Vagina (tissue), 2 donors: ENCODE measurements around the gene SMOC2. TPM values are rescaled to one million over a fixed set of nuclear protein-coding genes. Genes with fewer than 3 reads are reported as not detected.

ENCODE experiments used
- DNase-seq, 2 donors: peaks; one replicate each; pipeline ENCODE4 v3.0.0-alpha.2; 2017; ENCODE audit errors: extremely low spot score in 2 of 2
- H3K27ac ChIP-seq: fragments of 200-600 bp; sonication (generic); one replicate; pipeline ENCODE4 v1.5.1; 2019
- H3K27me3 ChIP-seq: fragments of 200-600 bp; sonication (generic); one replicate; pipeline ENCODE4 v1.5.1; 2019
- H3K36me3 ChIP-seq, 2 donors: fragments of 200-600 bp; sonication (generic); one replicate each; pipeline ENCODE4 v1.5.1; 2017 to 2019
- H3K4me1 ChIP-seq: fragments of 200-600 bp; sonication (generic); one replicate; pipeline ENCODE4 v1.5.1; 2019
- H3K4me3 ChIP-seq, 2 donors: fragments of 200-600 bp; sonication (generic); 1 replicate in 1 of 2; 2 replicates in 1 of 2; pipeline ENCODE4 v1.5.1; 2016 to 2019
- H3K9me3 ChIP-seq: fragments of 200-600 bp; sonication (generic); one replicate; pipeline ENCODE4 v1.5.1; 2019
- CTCF ChIP-seq, 3 experiments: fragments of 450-650 bp in 2 of 3; fragments of 200-600 bp in 1 of 3; sonication (generic) in 1 of 3; IDR thresholded peaks; one replicate each; pipeline ENCODE4 v1.5.1; 2017 to 2019; ENCODE audit warnings: antibody characterized with exemption in 3 of 3, mild to moderate bottlenecking in 2 of 3, moderate library complexity in 2 of 3
- POLR2A ChIP-seq, 2 donors: fragments of 450-650 bp; IDR thresholded peaks; one replicate each; pipeline ENCODE4 v1.6.1; 2017; ENCODE audit warnings: antibody characterized with exemption in 2 of 2, mild to moderate bottlenecking in 2 of 2, moderate library complexity in 2 of 2
- POLR2AphosphoS5 ChIP-seq, 2 donors: sonication (generic); formaldehyde crosslinking; IDR thresholded peaks; one replicate each; pipeline ENCODE4 v1.9.0; 2017; ENCODE audit warnings: antibody characterized with exemption in 2 of 2, mild to moderate bottlenecking in 2 of 2, low read depth in 1 of 2; ENCODE audit not compliant: insufficient read depth in 1 of 2
- intact Hi-C: fragments of 100-400 bp; cut with DNase I; formaldehyde crosslinking; loops from one replicate; pipeline ENCODE4 v1.15.1; 2023
- total RNA-seq: library from RNA; depleted of rRNA; stranded (reverse); fragments of >200 nt; gene quantifications from one replicate; pipeline ENCODE4 v1.2.3, GENCODE V29; 2016

The SMOC2 gene
- 22.1 TPM for total RNA-seq

- H3K27ac ChIP-seq, result peak within 1 kb of the TSS; percentile 37
- intact Hi-C loops, result no loop called here
- peak in 1 of 2 donors; percentile 77 for DNase-seq
- H3K27me3 ChIP-seq, result peaks cover 5% of the 10 kb centered on the region
- no peaks in the 10 kb centered on the region for H3K36me3 ChIP-seq
- H3K4me1 ChIP-seq, result peaks cover 22% of the 10 kb centered on the region
- no peaks in the 10 kb centered on the region for H3K9me3 ChIP-seq
- TF ChIP-seq POLR2A (IDR thresholded peaks at IDR 0.05), result no peak
- TF ChIP-seq CTCF (IDR thresholded peaks at IDR 0.05), result no peak
- TF ChIP-seq POLR2AphosphoS5 (IDR thresholded peaks at IDR 0.05; ENCODE audit: insufficient read depth in 1 of 2, low read depth in 1 of 2), result no peak
- peak within 1 kb of the TSS; percentile 43 to 45 for H3K4me3 ChIP-seq
These were observed at the start of gene SMOC2 for GRCh38 chr6:168440520-168441433. Gene SMOC2, plus strand, starts transcription at chr6:168441184. Its CDS starts 187 bp downstream, at chr6:168441371.

DNA sequence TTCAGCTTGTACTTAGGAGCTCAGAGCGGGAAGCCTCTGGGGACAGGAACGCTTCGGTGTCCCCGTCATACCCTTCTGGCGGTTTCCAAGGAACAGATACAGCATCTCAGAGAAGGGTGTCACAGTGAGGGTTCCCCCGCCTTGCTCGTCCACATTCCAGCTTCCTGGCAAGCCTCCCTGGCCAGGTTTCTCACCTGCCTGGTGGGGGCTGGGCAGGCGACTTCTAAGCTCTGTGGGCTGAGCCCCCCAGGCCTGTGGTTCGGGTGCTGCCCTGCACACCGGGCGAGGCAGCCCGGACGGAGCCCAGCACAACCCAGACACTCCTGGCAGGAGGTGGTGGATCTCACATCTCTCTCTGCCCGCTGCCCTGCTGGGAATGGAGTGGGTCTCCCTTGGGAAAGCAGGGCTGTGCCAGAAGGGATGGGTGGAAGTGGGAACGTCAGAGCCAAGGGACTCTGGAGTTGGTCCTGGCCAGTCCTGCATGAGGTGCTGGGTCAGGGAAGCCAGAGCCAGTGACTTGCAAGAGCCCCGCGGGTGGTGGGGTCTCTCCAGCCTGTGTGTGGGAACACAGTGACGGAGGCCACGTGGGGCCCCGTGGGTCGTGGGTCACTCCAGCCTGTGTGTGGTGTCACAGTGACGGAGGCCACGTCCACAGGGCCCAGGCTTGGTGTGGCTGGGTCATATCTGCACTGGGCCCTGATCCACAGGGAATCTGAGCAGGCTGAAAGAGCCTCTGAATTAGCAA is 47.7 kb upstream of the SMOC2 start:
- no peaks in the 10 kb centered on the region for H3K9me3 ChIP-seq
- no peak for DNase-seq
- no peak overlapping the region for H3K4me3 ChIP-seq
- intact Hi-C loops, result no loop called here
- H3K27me3 ChIP-seq, result no peaks in the 10 kb centered on the region
- no peaks in the 10 kb centered on the region for H3K4me1 ChIP-seq
- no peak for TF ChIP-seq POLR2A (IDR thresholded peaks at IDR 0.05)
- TF ChIP-seq CTCF (IDR thresholded peaks at IDR 0.05), result no peak
- TF ChIP-seq POLR2AphosphoS5 (IDR thresholded peaks at IDR 0.05; ENCODE audit: insufficient read depth in 1 of 2, low read depth in 1 of 2), result no peak
- no peak overlapping the region for H3K27ac ChIP-seq
- H3K36me3 ChIP-seq, result no peaks in the 10 kb centered on the region

DNA sequence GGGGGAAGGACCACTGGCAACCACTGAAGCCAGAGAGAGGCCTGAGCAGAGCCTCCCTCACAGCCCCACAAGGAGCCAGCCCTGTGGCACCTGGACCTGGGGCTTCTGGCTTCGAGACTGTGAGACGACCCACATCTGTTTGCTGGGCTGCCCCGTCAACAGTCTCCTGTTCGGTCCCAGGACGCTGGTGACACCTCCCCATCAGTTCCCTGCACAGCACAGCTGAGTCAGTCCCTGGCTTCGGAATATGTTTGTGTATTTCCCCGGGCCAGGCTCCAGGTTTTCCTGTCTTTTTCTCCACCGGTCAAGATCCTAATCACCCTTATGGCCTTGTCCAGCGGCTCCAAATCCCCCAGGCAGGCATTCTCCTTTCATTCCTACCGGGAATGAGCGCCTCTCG is 46.4 kb upstream of the SMOC2 start:
- Histone ChIP-seq H3K27ac (no peak overlapping the region), H3K4me1 (no peaks in the 10 kb centered on the region), H3K27me3 (no peaks in the 10 kb centered on the region), H3K9me3 (no peaks in the 10 kb centered on the region), H3K4me3 (no peak overlapping the region), H3K36me3 (no peaks in the 10 kb centered on the region)
- TF ChIP-seq POLR2AphosphoS5 (IDR thresholded peaks at IDR 0.05; ENCODE audit: insufficient read depth in 1 of 2, low read depth in 1 of 2) (no peak), CTCF (IDR thresholded peaks at IDR 0.05) (no peak), POLR2A (IDR thresholded peaks at IDR 0.05) (no peak)
- no peak for DNase-seq
- intact Hi-C loops, result no loop called here

- H3K4me3 ChIP-seq, result no peak overlapping the region
These were observed 45.0 kb upstream of the SMOC2 start for GRCh38 chr6:168395983-168396382.

More at GRCh38 chr6:168395983-168396382, 45.0 kb upstream of the SMOC2 start:
- Histone ChIP-seq H3K4me1 (no peaks in the 10 kb centered on the region), H3K36me3 (no peaks in the 10 kb centered on the region), H3K27me3 (no peaks in the 10 kb centered on the region), H3K27ac (no peak overlapping the region), H3K9me3 (no peaks in the 10 kb centered on the region)
- intact Hi-C loops, result no loop called here
- no peak for TF ChIP-seq POLR2AphosphoS5 (IDR thresholded peaks at IDR 0.05; ENCODE audit: insufficient read depth in 1 of 2, low read depth in 1 of 2)
- no peak for TF ChIP-seq POLR2A (IDR thresholded peaks at IDR 0.05)
- no peak for TF ChIP-seq CTCF (IDR thresholded peaks at IDR 0.05)
- no peak for DNase-seq
